ENCODE data around the gene HOXA4. TPM values are rescaled to one million over a fixed set of nuclear protein-coding genes. Genes with fewer than 3 reads are reported as not detected.

The HOXA4 gene
- polyA plus RNA-seq, 3 donors = 0.48 TPM; not detected in 2

DNA sequence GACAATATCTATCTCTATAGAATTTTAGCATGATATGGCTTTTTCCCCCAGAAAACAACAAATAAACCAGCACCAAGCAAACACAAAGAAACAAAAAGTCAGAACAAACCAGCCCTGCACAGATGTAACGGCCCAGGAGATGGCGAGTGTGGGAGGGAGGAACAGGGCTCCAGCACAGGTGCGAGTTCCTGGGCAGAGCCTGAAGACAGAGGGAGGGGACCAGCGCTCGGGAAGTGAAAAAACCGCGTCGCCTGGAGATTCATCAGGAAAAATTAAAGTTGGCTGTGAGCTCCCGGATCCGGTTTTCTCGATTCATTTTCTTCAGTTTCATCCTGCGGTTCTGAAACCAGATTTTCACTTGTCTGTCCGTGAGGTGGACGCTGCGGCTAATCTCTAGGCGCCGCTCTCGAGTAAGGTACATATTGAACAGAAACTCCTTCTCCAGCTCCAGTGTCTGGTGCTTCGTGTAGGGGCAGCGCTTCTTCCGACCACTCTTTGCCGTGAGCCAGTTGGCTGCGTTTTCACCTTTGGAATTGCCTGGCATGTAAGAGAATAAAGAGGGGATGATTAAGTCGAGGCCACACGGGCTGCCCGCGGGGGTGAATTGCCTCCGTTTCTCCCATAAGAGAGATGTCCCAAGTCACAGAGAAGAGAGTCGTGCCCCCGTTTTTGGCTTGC lies 41.2 kb upstream of the HOXA4 start:
- peak overlapping the region; percentile 63 to 89 for H3K4me3 Mint-ChIP-seq
- H3K27me3 ChIP-seq (ENCODE audit: control insufficient read depth in 2 of 2, insufficient read depth in 2 of 2, low read length in 2 of 2) = peaks cover 75 to 98% of the 10 kb centered on the region in 2 donors
- WGBS (ENCODE audit: insufficient coverage) = 2% methylated on average over 15 of the region's 30 CpGs
- no peaks in the 10 kb centered on the region for H3K36me3 ChIP-seq (replicated peaks in 1 of 2; ENCODE audit: control insufficient read depth in 1 of 2, insufficient read depth in 2 of 2, low read length in 2 of 2)
- intact Hi-C loops (cut with micrococcal nuclease) = loop anchor here in 1 of 2 donors (5.0 kb wide), 1 partner anchor 1309 kb away; no protein-coding TSS in a partner anchor
- H3K4me2 ChIP-seq (replicated peaks; ENCODE audit: extremely low read depth, low read length, poor library complexity, severe bottlenecking) = peak overlapping the region; percentile 92
- no peaks in the 10 kb centered on the region for H3K79me2 ChIP-seq (ENCODE audit: insufficient read depth, low read length)
- H4K20me1 ChIP-seq (ENCODE audit: insufficient read depth, low read length) = peaks cover 9% of the 10 kb centered on the region
- TF ChIP-seq, protein P1, sequence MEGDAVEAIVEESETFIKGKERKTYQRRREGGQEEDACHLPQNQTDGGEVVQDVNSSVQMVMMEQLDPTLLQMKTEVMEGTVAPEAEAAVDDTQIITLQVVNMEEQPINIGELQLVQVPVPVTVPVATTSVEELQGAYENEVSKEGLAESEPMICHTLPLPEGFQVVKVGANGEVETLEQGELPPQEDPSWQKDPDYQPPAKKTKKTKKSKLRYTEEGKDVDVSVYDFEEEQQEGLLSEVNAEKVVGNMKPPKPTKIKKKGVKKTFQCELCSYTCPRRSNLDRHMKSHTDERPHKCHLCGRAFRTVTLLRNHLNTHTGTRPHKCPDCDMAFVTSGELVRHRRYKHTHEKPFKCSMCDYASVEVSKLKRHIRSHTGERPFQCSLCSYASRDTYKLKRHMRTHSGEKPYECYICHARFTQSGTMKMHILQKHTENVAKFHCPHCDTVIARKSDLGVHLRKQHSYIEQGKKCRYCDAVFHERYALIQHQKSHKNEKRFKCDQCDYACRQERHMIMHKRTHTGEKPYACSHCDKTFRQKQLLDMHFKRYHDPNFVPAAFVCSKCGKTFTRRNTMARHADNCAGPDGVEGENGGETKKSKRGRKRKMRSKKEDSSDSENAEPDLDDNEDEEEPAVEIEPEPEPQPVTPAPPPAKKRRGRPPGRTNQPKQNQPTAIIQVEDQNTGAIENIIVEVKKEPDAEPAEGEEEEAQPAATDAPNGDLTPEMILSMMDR (IDR thresholded peaks at IDR 0.05) = no peak
- peaks cover 50% of the 10 kb centered on the region for H3K4me1 Mint-ChIP-seq
- H3K36me3 Mint-ChIP-seq = peaks cover 24 to 34% of the 10 kb centered on the region in 2 donors
- H3K4me3 ChIP-seq (replicated peaks in 1 of 3; ENCODE audit: low read depth in 2 of 3, low read length in 3 of 3) = peak overlapping the region in 1 of 3 experiments; percentile 76
- H3K27me3 Mint-ChIP-seq (ENCODE audit: low read depth in 3 of 3) = peaks cover 89 to 98% (median 92%) of the 10 kb centered on the region in 3 donors
- H3K9me3 Mint-ChIP-seq = peaks cover 5 to 50% (median 31%) of the 10 kb centered on the region in 7 donors
- H3K9me3 ChIP-seq (replicated peaks in 1 of 2; ENCODE audit: control insufficient read depth in 1 of 2, insufficient read depth in 1 of 2, low read length in 2 of 2) = peaks cover 16 to 43% of the 10 kb centered on the region in 2 donors
- peaks cover 49 to 70% of the 10 kb centered on the region in 2 donors for H3K4me1 ChIP-seq (ENCODE audit: control insufficient read depth in 1 of 2, insufficient read depth in 2 of 2, low read length in 2 of 2)
- H3K27ac Mint-ChIP-seq = peak overlapping the region in 1 of 7 donors; percentile 15
- H2AFZ ChIP-seq (ENCODE audit: insufficient read depth, low read depth, low read length, poor library complexity, severe bottlenecking) = no peak overlapping the region
- H3K9ac ChIP-seq (ENCODE audit: insufficient read depth, low read length, poor library complexity, severe bottlenecking) = no peak overlapping the region
- no peak overlapping the region for H3K27ac ChIP-seq (ENCODE audit: low read depth in 1 of 2, low read length in 2 of 2)
- no peak for DNase-seq

DNA sequence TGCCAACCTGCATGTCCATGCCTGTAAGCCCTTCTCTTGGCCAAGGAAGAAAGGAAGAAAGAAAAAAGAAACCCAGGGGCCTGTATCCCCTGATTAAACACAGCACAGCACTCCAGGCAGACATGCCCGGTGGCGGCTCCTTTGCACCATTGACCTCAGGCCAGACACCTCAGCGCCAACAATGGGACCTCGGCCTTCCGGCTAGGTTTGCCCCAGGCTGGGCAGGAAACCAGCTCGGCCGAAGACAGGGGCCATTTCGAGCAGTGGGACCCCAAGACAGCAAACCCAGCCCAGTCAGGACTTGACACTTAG lies 40.7 kb upstream of the HOXA4 start:
- Histone ChIP-seq H3K27me3 (ENCODE audit: control insufficient read depth in 2 of 2, insufficient read depth in 2 of 2, low read length in 2 of 2) (peaks cover 76 to 98% of the 10 kb centered on the region in 2 donors), H3K79me2 (ENCODE audit: insufficient read depth, low read length) (no peaks in the 10 kb centered on the region), H3K27ac (ENCODE audit: low read depth in 1 of 2, low read length in 2 of 2) (no peak overlapping the region), H2AFZ (ENCODE audit: insufficient read depth, low read depth, low read length, poor library complexity, severe bottlenecking) (no peak overlapping the region), H3K36me3 (replicated peaks in 1 of 2; ENCODE audit: control insufficient read depth in 1 of 2, insufficient read depth in 2 of 2, low read length in 2 of 2) (no peaks in the 10 kb centered on the region), H3K9me3 (replicated peaks in 1 of 2; ENCODE audit: control insufficient read depth in 1 of 2, insufficient read depth in 1 of 2, low read length in 2 of 2) (peaks cover 21 to 43% of the 10 kb centered on the region in 2 donors), H3K4me2 (replicated peaks; ENCODE audit: extremely low read depth, low read length, poor library complexity, severe bottlenecking) (peak overlapping the region; percentile 92), H3K4me3 (replicated peaks in 1 of 3; ENCODE audit: low read depth in 2 of 3, low read length in 3 of 3) (no peak overlapping the region), H3K4me1 (ENCODE audit: control insufficient read depth in 1 of 2, insufficient read depth in 2 of 2, low read length in 2 of 2) (peaks cover 54 to 75% of the 10 kb centered on the region in 2 donors), H4K20me1 (ENCODE audit: insufficient read depth, low read length) (peaks cover 9% of the 10 kb centered on the region), H3K9ac (ENCODE audit: insufficient read depth, low read length, poor library complexity, severe bottlenecking) (no peak overlapping the region)
- H3K4me1 Mint-ChIP-seq = peaks cover 55% of the 10 kb centered on the region
- H3K9me3 Mint-ChIP-seq = peaks cover 5 to 55% (median 35%) of the 10 kb centered on the region in 7 donors
- DNase-seq = no peak
- peak overlapping the region in 1 of 2 donors; percentile 89 for H3K4me3 Mint-ChIP-seq
- no peak overlapping the region for H3K27ac Mint-ChIP-seq
- H3K27me3 Mint-ChIP-seq (ENCODE audit: low read depth in 3 of 3) = peaks cover 90 to 98% (median 92%) of the 10 kb centered on the region in 3 donors
- H3K36me3 Mint-ChIP-seq = peaks cover 25 to 34% of the 10 kb centered on the region in 2 donors
- 12% methylated on average over 8 of the region's 8 CpGs for WGBS (ENCODE audit: insufficient coverage)
- intact Hi-C loops (cut with micrococcal nuclease) = loop anchor here in 1 of 2 donors (5.0 kb wide), 1 partner anchor 1309 kb away; no protein-coding TSS in a partner anchor
- TF ChIP-seq, protein P1 (IDR thresholded peaks at IDR 0.05) = no peak
